HG02981 (cell line): ENCODE data around the gene DLX2.
"Not testable (repeated sequence)": the region's sequence is repeated elsewhere in the genome, so short reads cannot be mapped to it uniquely, and the experiment has no call there.

Experiments
- ATAC-seq: cut with Tn5 transposase; IDR thresholded peaks from one replicate; pipeline ENCODE4 v1.9.1; 2021; ENCODE audit warnings: mild to moderate bottlenecking, moderate library complexity; ENCODE audit not compliant: unreplicated experiment

DLX2 gene

GRCh38 chr2:172083628-172084394, 18.9 kb downstream of the DLX2 start:
- no peak for ATAC-seq

GRCh38 chr2:172082944-172083627, 19.6 kb downstream of the DLX2 start:
- ATAC-seq, result no peak

GRCh38 chr2:172082105-172082943, 20.4 kb downstream of the DLX2 start:
- no peak for ATAC-seq

- ATAC-seq, result no peak
These were observed 21.3 kb downstream of the DLX2 start for GRCh38 chr2:172081221-172082022.

- no peak for ATAC-seq
These were observed 22.0 kb downstream of the DLX2 start for GRCh38 chr2:172080641-172081220.

- no peak for ATAC-seq
These were observed 22.7 kb downstream of the DLX2 start for GRCh38 chr2:172079838-172080640.

- no peak for ATAC-seq
These were observed 23.3 kb downstream of the DLX2 start for GRCh38 chr2:172079416-172079815.

GRCh38 chr2:172074254-172074653, 28.4 kb downstream of the DLX2 start:
- ATAC-seq, result no peak

- ATAC-seq, result no peak
These were observed 29.2 kb downstream of the DLX2 start for GRCh38 chr2:172073518-172073917.

GRCh38 chr2:172072706-172073105, 30.0 kb downstream of the DLX2 start:
- ATAC-seq, result no peak

GRCh38 chr2:172072303-172072702, 30.4 kb downstream of the DLX2 start:
- ATAC-seq, result no peak

- ATAC-seq, result no peak
These were observed 31.8 kb downstream of the DLX2 start for GRCh38 chr2:172070936-172071335.

- ATAC-seq, result not testable (repeated sequence)
These were observed 34.8 kb downstream of the DLX2 start for GRCh38 chr2:172067905-172068304.

GRCh38 chr2:172066394-172066886, 36.3 kb downstream of the DLX2 start:
- no peak for ATAC-seq

- ATAC-seq, result no peak
These were observed 37.6 kb downstream of the DLX2 start for GRCh38 chr2:172065111-172065510.

- ATAC-seq, result no peak
These were observed 39.3 kb downstream of the DLX2 start for GRCh38 chr2:172063446-172063845.

GRCh38 chr2:172062402-172063004, 40.2 kb downstream of the DLX2 start:
- no peak for ATAC-seq

- not testable (repeated sequence) for ATAC-seq
These were observed 42.6 kb downstream of the DLX2 start for GRCh38 chr2:172060118-172060517.

- ATAC-seq, result no peak
These were observed 44.0 kb downstream of the DLX2 start for GRCh38 chr2:172058660-172059059.
